IMR-90 (cell line): ENCODE measurements around the gene CGB7. TPM values are rescaled to one million over a fixed set of nuclear protein-coding genes. Genes with fewer than 3 reads are reported as not detected.

Experiments used
- ATAC-seq: fragments of 200-7000 bp; cut with Tn5 transposase; 2 replicates; pipeline ENCODE4 v1.9.1; 2020; ENCODE audit warnings: low read depth, mild to moderate bottlenecking, moderate library complexity
- BruUV-seq: library from RNA; stranded (reverse); fragments of 400-500 nt; replicated peaks from 2 replicates; lab custom pipeline; 2021; lab: Mats Ljungman, UMichigan
- CTCF ChIA-PET: fragments of 300-600 bp; formaldehyde crosslinking; extraction: SDS; loops from one replicate; lab custom pipeline; 2021; ENCODE audit warnings: antibody characterized with exemption; lab: Yijun Ruan, JAX
- POLR2A ChIA-PET: fragments of 300-600 bp; sonication (Branson Sonifier 250); formaldehyde crosslinking; loops from one replicate; lab custom pipeline; 2022; ENCODE audit warnings: antibody characterized with exemption; ENCODE audit not compliant: unreplicated experiment; lab: Charles Lee
- DNase-seq: peaks from one replicate; pipeline ENCODE4 v3.0.0; 2013
- H2AFZ ChIP-seq: replicated peaks from 2 replicates; pipeline ENCODE3; 2013; ENCODE audit warnings: low read length, mild to moderate bottlenecking; ENCODE audit not compliant: poor library complexity
- H2AK5ac ChIP-seq: 2 replicates; pipeline ENCODE4 v1.6.1; 2013; ENCODE audit warnings: low read depth, low read length, inconsistent platforms
- H2AK9ac ChIP-seq: replicated peaks from 2 replicates; pipeline ENCODE3; 2013; ENCODE audit warnings: mild to moderate bottlenecking, low read depth, low read length, moderate library complexity; ENCODE audit not compliant: poor library complexity
- H2BK120ac ChIP-seq: 2 replicates; pipeline ENCODE4 v1.6.1; 2013; ENCODE audit warnings: low read depth, low read length, inconsistent platforms
- H2BK15ac ChIP-seq: 3 replicates; pipeline ENCODE4 v1.6.1; 2013; ENCODE audit warnings: low read depth, low read length, inconsistent platforms
- H2BK20ac ChIP-seq: 2 replicates; pipeline ENCODE4 v1.6.1; 2013; ENCODE audit warnings: low read depth, mild to moderate bottlenecking, inconsistent platforms, low read length, moderate library complexity
- H2BK5ac ChIP-seq: 2 replicates; pipeline ENCODE4 v1.6.1; 2013; ENCODE audit warnings: mild to moderate bottlenecking, low read depth, low read length, inconsistent platforms; ENCODE audit not compliant: poor library complexity, severe bottlenecking
- H3K14ac ChIP-seq: replicated peaks from 2 replicates; pipeline ENCODE4 v1.6.1; 2013; ENCODE audit warnings: low read depth, low read length, inconsistent platforms
- H3K18ac ChIP-seq: 2 replicates; pipeline ENCODE4 v1.6.1; 2013; ENCODE audit warnings: low read depth, low read length, control low read depth
- H3K23ac ChIP-seq: 2 replicates; pipeline ENCODE4 v1.6.1; 2013; ENCODE audit warnings: low read depth, low read length, inconsistent platforms
- H3K27ac ChIP-seq: 2 replicates; pipeline ENCODE4 v1.5.1; 2013; ENCODE audit warnings: mild to moderate bottlenecking, control low read depth, low read length; ENCODE audit not compliant: insufficient read depth
- H3K27me3 ChIP-seq: 2 replicates; pipeline ENCODE4 v1.6.1; 2013; ENCODE audit warnings: low read length; ENCODE audit not compliant: control insufficient read depth, insufficient read depth
- H3K36me3 ChIP-seq: 2 replicates; pipeline ENCODE4 v1.6.1; 2013; ENCODE audit warnings: low read length, mixed read lengths; ENCODE audit not compliant: control insufficient read depth, insufficient read depth
- H3K4ac ChIP-seq: 2 replicates; pipeline ENCODE4 v1.6.1; 2013; ENCODE audit warnings: low read depth, low read length, inconsistent platforms
- H3K4me1 ChIP-seq: 2 replicates; pipeline ENCODE4 v1.6.1; 2013; ENCODE audit warnings: low read length, mixed read lengths; ENCODE audit not compliant: control insufficient read depth, insufficient read depth
- H3K4me2 ChIP-seq: 2 replicates; pipeline ENCODE4 v1.6.1; 2013; ENCODE audit warnings: low read depth, mild to moderate bottlenecking, control low read depth, low read length, moderate library complexity
- H3K4me3 ChIP-seq: 2 replicates; pipeline ENCODE4 v1.5.1; 2013; ENCODE audit warnings: low read depth, mild to moderate bottlenecking, control low read depth, low read length, moderate library complexity; ENCODE audit not compliant: insufficient read depth
- H3K56ac ChIP-seq: 2 replicates; pipeline ENCODE4 v1.6.1; 2013; ENCODE audit warnings: low read length, inconsistent platforms; ENCODE audit not compliant: insufficient read depth; ENCODE audit errors: extremely low read depth
- H3K79me1 ChIP-seq, 2 experiments: 2 replicates each; pipeline ENCODE4 v1.6.1; 2013; ENCODE audit warnings: low read length in 2 of 2, inconsistent platforms in 1 of 2, low read depth in 1 of 2
- H3K9ac ChIP-seq: 2 replicates; pipeline ENCODE4 v1.6.1; 2013; ENCODE audit warnings: low read depth, low read length, control low read depth
- H3K9me1 ChIP-seq: 2 replicates; pipeline ENCODE4 v1.6.1; 2013; ENCODE audit warnings: low read length, inconsistent platforms; ENCODE audit not compliant: insufficient read depth
- H3K9me3 ChIP-seq: 2 replicates; pipeline ENCODE4 v1.6.1; 2013; ENCODE audit warnings: low read length; ENCODE audit not compliant: control insufficient read depth, insufficient read depth
- H4K20me1 ChIP-seq: 2 replicates; pipeline ENCODE4 v1.6.1; 2013; ENCODE audit warnings: low read length, inconsistent platforms; ENCODE audit not compliant: insufficient read depth
- H4K5ac ChIP-seq: 2 replicates; pipeline ENCODE4 v1.6.1; 2013; ENCODE audit warnings: mild to moderate bottlenecking, low read depth, low read length, control low read depth
- H4K8ac ChIP-seq, 2 experiments: 2 replicates each; pipeline ENCODE4 v1.6.1; 2013; ENCODE audit warnings: low read depth in 2 of 2, low read length in 2 of 2, control low read depth in 1 of 2, inconsistent platforms in 1 of 2
- H4K91ac ChIP-seq: 2 replicates; pipeline ENCODE4 v1.6.1; 2013; ENCODE audit warnings: low read depth, low read length, inconsistent platforms; ENCODE audit not compliant: insufficient read depth
- BHLHE40 ChIP-seq: fragments of 150-350 bp; IDR thresholded peaks from 2 replicates; pipeline ENCODE4 v1.6.1; 2016; ENCODE audit warnings: mild to moderate bottlenecking, low read depth, low read length
- CEBPB ChIP-seq: IDR thresholded peaks from 2 replicates; pipeline ENCODE4 v1.6.1; 2012; ENCODE audit warnings: low read depth, low read length, improper control_type of control experiment
- CHD1 ChIP-seq: IDR thresholded peaks from 2 replicates; pipeline ENCODE4 v1.6.1; 2012; ENCODE audit warnings: low read depth, low read length, improper control_type of control experiment
- FOS ChIP-seq: fragments of 150-350 bp; IDR thresholded peaks from 2 replicates; pipeline ENCODE4 v1.6.1; 2016; ENCODE audit warnings: low read depth, low read length
- MAFK ChIP-seq: IDR thresholded peaks from 2 replicates; pipeline ENCODE4 v1.6.1; 2012; ENCODE audit warnings: low read depth, low read length, improper control_type of control experiment
- MAZ ChIP-seq: IDR thresholded peaks from 2 replicates; pipeline ENCODE4 v1.6.1; 2012; ENCODE audit warnings: low read depth, mild to moderate bottlenecking, low read length, improper control_type of control experiment, moderate library complexity, borderline replicate concordance
- NFE2L2 ChIP-seq: fragments of 150-350 bp; IDR thresholded peaks from 2 replicates; pipeline ENCODE4 v1.6.1; 2016; ENCODE audit warnings: low read depth, mild to moderate bottlenecking, low read length
- POLR2A ChIP-seq: IDR thresholded peaks from 2 replicates; pipeline ENCODE4 v1.6.1; 2012; ENCODE audit warnings: mild to moderate bottlenecking, low read depth, low read length
- RAD21 ChIP-seq: IDR thresholded peaks from 2 replicates; pipeline ENCODE4 v1.6.1; 2012; ENCODE audit warnings: low read length, improper control_type of control experiment
- SMC3 ChIP-seq: fragments of 150-350 bp; IDR thresholded peaks from 2 replicates; pipeline ENCODE4 v1.6.1; 2016; ENCODE audit warnings: low read depth, mild to moderate bottlenecking, antibody characterized with exemption, low read length, moderate library complexity
- WGBS, 2 experiments: methylation state at CpG; one replicate each; pipeline versions ENCODE4 v1.1.5 to v1.1.7; 2013; ENCODE audit warnings: missing lambda C conversion rate in 2 of 2; ENCODE audit not compliant: insufficient read length in 1 of 2; ENCODE audit errors: extremely low coverage in 2 of 2; 5-methylcytosine and 5-hydroxymethylcytosine counted together
- dilution Hi-C: fragments of 300-500 bp; cut with HindIII; formaldehyde crosslinking; loops from one replicate; pipeline ENCODE4 v1.14.3; 2018; ENCODE audit warnings: low sequenced_read_pairs; ENCODE audit not compliant: unreplicated experiment
- in situ Hi-C: fragments of 300-500 bp; cut with MboI; formaldehyde crosslinking; loops from 3 replicates; pipeline ENCODE4 v1.14.3; 2019; ENCODE audit warnings: low sequenced_read_pairs, inconsistent platforms, mixed read lengths
- intact Hi-C: fragments of 100-400 bp; cut with micrococcal nuclease; formaldehyde crosslinking; loops from 2 replicates; pipeline ENCODE4 v1.10.0; 2022
- polyA plus RNA-seq, 3 experiments: library from polyadenylated mRNA; depleted of rRNA; stranded (reverse); fragments of >200 nt; gene quantifications; 2 replicates each; pipeline ENCODE4 v1.2.3, GENCODE V29; 2012; ENCODE audit warnings: low replicate concordance in 1 of 3
- total RNA-seq: library from RNA; depleted of rRNA; stranded (reverse); fragments of >200 nt; gene quantifications from 2 replicates; pipeline ENCODE4 v1.2.3, GENCODE V29; 2012
- TF ChIP-seq, protein P1 (sequence below): conservative IDR thresholded peaks from 2 replicates; pipeline ENCODE4 v1.5.1; 2012; ENCODE audit warnings: mild to moderate bottlenecking, low read depth, low read length, improper control_type of control experiment
- TF ChIP-seq, protein P2 (sequence below): fragments of 150-350 bp; IDR thresholded peaks from 2 replicates; pipeline ENCODE4 v1.6.1; 2017; ENCODE audit warnings: mild to moderate bottlenecking, antibody characterized with exemption, low read length, low read depth
- TF ChIP-seq, protein P3 (sequence below): fragments of 150-350 bp; IDR thresholded peaks from 2 replicates; pipeline ENCODE4 v1.6.1; 2016; ENCODE audit warnings: low read depth, mild to moderate bottlenecking, low read length, moderate library complexity, borderline replicate concordance

CGB7 gene
- total and polyA plus RNA-seq, 2 of the 4 experiments (the other 2 are of a cell fraction): 1.7 TPM; not detected in 1

DNA sequence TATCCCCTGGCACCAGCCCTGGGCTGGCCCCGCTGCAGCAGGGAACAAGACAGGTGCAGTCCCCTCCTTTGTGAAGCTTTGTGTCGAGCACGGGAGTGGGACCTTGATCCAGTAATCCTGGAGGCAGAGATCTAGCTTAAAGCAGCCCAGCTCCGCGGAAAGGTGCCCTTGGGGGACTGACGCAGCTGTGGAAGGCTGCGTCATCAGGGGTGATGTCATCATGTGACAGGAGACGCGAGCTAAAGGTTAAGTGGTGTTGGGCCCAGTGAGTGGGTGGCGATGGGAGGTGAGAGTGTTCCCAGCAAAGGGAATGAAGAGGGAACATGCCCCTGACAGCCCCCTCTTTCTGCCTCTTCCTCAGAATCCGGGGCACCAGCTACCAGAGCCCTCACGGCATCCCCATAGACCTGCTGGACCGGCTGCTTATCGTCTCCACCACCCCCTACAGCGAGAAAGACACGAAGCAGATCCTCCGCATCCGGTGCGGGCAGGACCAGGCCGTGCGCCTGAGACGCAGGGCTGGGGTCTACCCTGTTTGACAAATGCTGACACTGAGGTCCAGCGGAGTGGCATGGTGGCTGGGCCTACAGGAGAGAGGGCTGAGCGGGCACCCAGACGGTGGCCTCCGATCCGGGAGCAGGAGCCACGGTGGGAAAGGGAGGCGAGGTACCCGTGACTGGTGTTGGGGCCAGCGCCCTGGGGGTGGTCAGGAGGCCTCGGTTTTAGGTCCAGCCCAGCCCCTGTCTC is 43.3 kb downstream of the CGB7 start:
- no peak overlapping the region for H3K4ac ChIP-seq
- no peak overlapping the region for H3K4me2 ChIP-seq
- no peak overlapping the region; the same call in 1 of the 2 replicates for H2AK5ac ChIP-seq
- no peak overlapping the region for H3K4me3 ChIP-seq
- no peak overlapping the region for H3K18ac ChIP-seq
- peak overlapping the region; percentile 57 for H2AK9ac ChIP-seq
- H2BK5ac ChIP-seq: no peak overlapping the region
- H3K9me3 ChIP-seq: no peaks in the 10 kb centered on the region
- H4K91ac ChIP-seq: no peak overlapping the region
- no peak overlapping the region for H2BK120ac ChIP-seq
- H4K20me1 ChIP-seq: no peaks in the 10 kb centered on the region; the same call in 1 of the 2 replicates
- peaks cover 55% of the 10 kb centered on the region for H3K36me3 ChIP-seq
- no TSS peak for BruUV-seq
- dilution Hi-C loops (no loop called here), in situ Hi-C loops (no loop called here), intact Hi-C loops (no loop called here)
- H4K8ac ChIP-seq: no peak overlapping the region
- TF ChIP-seq RAD21 (no peak), MAFK (no peak), POLR2A (no peak), FOS (no peak), CHD1 (no peak), SMC3 (no peak), MAZ (no peak), NFE2L2 (no peak), BHLHE40 (no peak), CEBPB (no peak)
- TF ChIP-seq, protein P1, sequence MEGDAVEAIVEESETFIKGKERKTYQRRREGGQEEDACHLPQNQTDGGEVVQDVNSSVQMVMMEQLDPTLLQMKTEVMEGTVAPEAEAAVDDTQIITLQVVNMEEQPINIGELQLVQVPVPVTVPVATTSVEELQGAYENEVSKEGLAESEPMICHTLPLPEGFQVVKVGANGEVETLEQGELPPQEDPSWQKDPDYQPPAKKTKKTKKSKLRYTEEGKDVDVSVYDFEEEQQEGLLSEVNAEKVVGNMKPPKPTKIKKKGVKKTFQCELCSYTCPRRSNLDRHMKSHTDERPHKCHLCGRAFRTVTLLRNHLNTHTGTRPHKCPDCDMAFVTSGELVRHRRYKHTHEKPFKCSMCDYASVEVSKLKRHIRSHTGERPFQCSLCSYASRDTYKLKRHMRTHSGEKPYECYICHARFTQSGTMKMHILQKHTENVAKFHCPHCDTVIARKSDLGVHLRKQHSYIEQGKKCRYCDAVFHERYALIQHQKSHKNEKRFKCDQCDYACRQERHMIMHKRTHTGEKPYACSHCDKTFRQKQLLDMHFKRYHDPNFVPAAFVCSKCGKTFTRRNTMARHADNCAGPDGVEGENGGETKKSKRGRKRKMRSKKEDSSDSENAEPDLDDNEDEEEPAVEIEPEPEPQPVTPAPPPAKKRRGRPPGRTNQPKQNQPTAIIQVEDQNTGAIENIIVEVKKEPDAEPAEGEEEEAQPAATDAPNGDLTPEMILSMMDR: no peak
- TF ChIP-seq, protein P2, sequence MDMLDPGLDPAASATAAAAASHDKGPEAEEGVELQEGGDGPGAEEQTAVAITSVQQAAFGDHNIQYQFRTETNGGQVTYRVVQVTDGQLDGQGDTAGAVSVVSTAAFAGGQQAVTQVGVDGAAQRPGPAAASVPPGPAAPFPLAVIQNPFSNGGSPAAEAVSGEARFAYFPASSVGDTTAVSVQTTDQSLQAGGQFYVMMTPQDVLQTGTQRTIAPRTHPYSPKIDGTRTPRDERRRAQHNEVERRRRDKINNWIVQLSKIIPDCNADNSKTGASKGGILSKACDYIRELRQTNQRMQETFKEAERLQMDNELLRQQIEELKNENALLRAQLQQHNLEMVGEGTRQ: no peak
- TF ChIP-seq, protein P3, sequence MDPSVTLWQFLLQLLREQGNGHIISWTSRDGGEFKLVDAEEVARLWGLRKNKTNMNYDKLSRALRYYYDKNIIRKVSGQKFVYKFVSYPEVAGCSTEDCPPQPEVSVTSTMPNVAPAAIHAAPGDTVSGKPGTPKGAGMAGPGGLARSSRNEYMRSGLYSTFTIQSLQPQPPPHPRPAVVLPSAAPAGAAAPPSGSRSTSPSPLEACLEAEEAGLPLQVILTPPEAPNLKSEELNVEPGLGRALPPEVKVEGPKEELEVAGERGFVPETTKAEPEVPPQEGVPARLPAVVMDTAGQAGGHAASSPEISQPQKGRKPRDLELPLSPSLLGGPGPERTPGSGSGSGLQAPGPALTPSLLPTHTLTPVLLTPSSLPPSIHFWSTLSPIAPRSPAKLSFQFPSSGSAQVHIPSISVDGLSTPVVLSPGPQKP: no peak
- H3K56ac ChIP-seq: no peak overlapping the region
- ChIA-PET POLR2A (no interaction called here), CTCF (interaction anchor here (1.0 to 1.6 kb wide), 2 partner anchors 15 to 17 kb away, joined by 3 to 5 read pairs; no protein-coding TSS in a partner anchor)
- H2AFZ ChIP-seq: no peak overlapping the region
- no peaks in the 10 kb centered on the region for H3K27me3 ChIP-seq
- peaks cover 5% of the 10 kb centered on the region; the same call in 1 of the 2 replicates for H3K4me1 ChIP-seq
- WGBS, 2 experiments: 98% methylated on average over 16 of the region's 32 CpGs; no CpG with 5 or more reads in 1 of the 2 experiments
- no peak overlapping the region for H4K5ac ChIP-seq
- no peak overlapping the region for H2BK15ac ChIP-seq
- H3K9me1 ChIP-seq: 0 out of 2 replicates have a peak, but pooled peaks cover 5% of the 10 kb centered on the region
- no peak overlapping the region for H3K9ac ChIP-seq
- no peak overlapping the region for H3K14ac ChIP-seq
- H2BK20ac ChIP-seq: no peak overlapping the region
- ATAC-seq (no peak), DNase-seq (peak; percentile 40)
- peaks cover 0 to 3% of the 10 kb centered on the region in 2 experiments; a peak in 1 of 4 replicates for H3K79me1 ChIP-seq
- H3K27ac ChIP-seq: no peak overlapping the region
- H3K23ac ChIP-seq: no peak overlapping the region
